GM06990 (cell line): Measurements from ENCODE around the gene TSNAXIP1.
A peak's percentile ranks its signal among the peaks of the same experiment; 100 is the strongest.

Experiments
- DNase-seq: peaks from one replicate; pipeline ENCODE4 v3.0.0-alpha.2; 2011; ENCODE audit not compliant: insufficient read length; ENCODE audit errors: extremely low read depth
- H3K27me3 ChIP-seq: replicated peaks from 2 replicates; pipeline ENCODE4 v1.6.0; 2011; ENCODE audit warnings: low read length; ENCODE audit not compliant: control insufficient read depth, insufficient read depth
- H3K36me3 ChIP-seq: 2 replicates; pipeline ENCODE4 v1.5.1; 2011; ENCODE audit warnings: low read length; ENCODE audit not compliant: control insufficient read depth, insufficient read depth
- H3K4me3 ChIP-seq: replicated peaks from 2 replicates; pipeline ENCODE4 v1.5.1; 2011; ENCODE audit warnings: low read depth, mild to moderate bottlenecking, control low read depth, low read length
- TF ChIP-seq, protein P1 (sequence below): IDR thresholded peaks from 2 replicates; pipeline ENCODE4 v1.5.1; 2011; ENCODE audit warnings: low read length, control low read depth, mild to moderate bottlenecking, inconsistent platforms; ENCODE audit not compliant: insufficient read depth, poor library complexity, severe bottlenecking

The TSNAXIP1 gene

DNA sequence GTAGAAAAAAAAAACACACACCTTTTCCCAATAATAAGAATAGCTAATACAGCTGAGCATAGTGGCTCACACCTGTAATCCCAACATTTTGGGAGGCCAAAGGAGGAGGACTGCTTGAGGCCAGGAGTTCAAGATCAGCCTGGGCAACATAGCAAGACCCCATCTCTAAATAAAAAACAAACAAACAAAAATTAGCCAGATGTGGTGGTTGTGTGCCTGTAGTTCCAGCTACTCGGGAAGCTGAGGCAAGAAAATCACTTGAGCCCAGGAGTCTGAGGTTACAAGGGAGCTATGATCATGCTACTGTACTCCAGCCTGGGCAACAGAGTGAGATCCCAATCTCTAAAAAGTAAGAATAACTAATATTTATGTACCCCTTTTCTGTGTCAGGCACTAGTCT is 44.8 kb upstream of the TSNAXIP1 start:
- peaks cover 16% of the 10 kb centered on the region for H3K36me3 ChIP-seq
- no peak for DNase-seq
- H3K4me3 ChIP-seq = no peak overlapping the region
- TF ChIP-seq, protein P1, sequence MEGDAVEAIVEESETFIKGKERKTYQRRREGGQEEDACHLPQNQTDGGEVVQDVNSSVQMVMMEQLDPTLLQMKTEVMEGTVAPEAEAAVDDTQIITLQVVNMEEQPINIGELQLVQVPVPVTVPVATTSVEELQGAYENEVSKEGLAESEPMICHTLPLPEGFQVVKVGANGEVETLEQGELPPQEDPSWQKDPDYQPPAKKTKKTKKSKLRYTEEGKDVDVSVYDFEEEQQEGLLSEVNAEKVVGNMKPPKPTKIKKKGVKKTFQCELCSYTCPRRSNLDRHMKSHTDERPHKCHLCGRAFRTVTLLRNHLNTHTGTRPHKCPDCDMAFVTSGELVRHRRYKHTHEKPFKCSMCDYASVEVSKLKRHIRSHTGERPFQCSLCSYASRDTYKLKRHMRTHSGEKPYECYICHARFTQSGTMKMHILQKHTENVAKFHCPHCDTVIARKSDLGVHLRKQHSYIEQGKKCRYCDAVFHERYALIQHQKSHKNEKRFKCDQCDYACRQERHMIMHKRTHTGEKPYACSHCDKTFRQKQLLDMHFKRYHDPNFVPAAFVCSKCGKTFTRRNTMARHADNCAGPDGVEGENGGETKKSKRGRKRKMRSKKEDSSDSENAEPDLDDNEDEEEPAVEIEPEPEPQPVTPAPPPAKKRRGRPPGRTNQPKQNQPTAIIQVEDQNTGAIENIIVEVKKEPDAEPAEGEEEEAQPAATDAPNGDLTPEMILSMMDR = no peak
- no peaks in the 10 kb centered on the region for H3K27me3 ChIP-seq

- Histone ChIP-seq H3K4me3 (no peak overlapping the region), H3K36me3 (peaks cover 16% of the 10 kb centered on the region), H3K27me3 (no peaks in the 10 kb centered on the region)
- TF ChIP-seq, protein P1 = no peak
- no peak for DNase-seq
These were observed 44.3 kb upstream of the TSNAXIP1 start for GRCh38 chr16:67762385-67762784.

GRCh38 chr16:67763066-67763465 is 43.6 kb upstream of the TSNAXIP1 start:
- TF ChIP-seq, protein P1 = no peak
- no peak for DNase-seq
- no peaks in the 10 kb centered on the region for H3K27me3 ChIP-seq

GRCh38 chr16:67764158-67764667 is 42.5 kb upstream of the TSNAXIP1 start:
- H3K4me3 ChIP-seq = no peak overlapping the region
- DNase-seq = no peak
- peaks cover 9% of the 10 kb centered on the region for H3K36me3 ChIP-seq
- TF ChIP-seq, protein P1 = no peak
- H3K27me3 ChIP-seq = no peaks in the 10 kb centered on the region

More at GRCh38 chr16:67763066-67763465, 43.6 kb upstream of the TSNAXIP1 start:
- Histone ChIP-seq H3K36me3 (peaks cover 13% of the 10 kb centered on the region), H3K4me3 (no peak overlapping the region)

DNA sequence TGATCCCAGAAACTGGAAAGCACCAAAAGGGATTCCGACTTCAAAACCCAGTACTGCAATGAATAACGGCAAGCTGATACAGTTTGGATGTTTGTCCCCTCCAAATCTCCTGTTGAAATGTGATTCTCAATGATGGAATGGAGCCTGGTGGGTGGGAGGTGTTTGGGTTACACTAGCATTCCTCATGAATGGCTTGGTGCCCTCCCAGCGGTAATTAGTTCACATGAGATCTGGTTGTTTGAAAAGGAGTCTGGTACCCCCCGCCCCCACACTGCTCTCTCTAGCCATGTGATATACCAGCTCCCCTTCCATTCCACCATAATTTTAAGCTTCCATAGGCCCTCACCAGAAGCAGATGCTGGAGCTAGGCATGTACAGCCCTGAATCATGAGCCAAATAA is 40.4 kb upstream of the TSNAXIP1 start:
- Histone ChIP-seq H3K27me3 (no peaks in the 10 kb centered on the region), H3K4me3 (no peak overlapping the region), H3K36me3 (peaks cover 7% of the 10 kb centered on the region)
- TF ChIP-seq, protein P1 = no peak
- DNase-seq = no peak

GRCh38 chr16:67767953-67768352 is 38.7 kb upstream of the TSNAXIP1 start:
- Histone ChIP-seq H3K27me3 (no peaks in the 10 kb centered on the region), H3K36me3 (peaks cover 12% of the 10 kb centered on the region), H3K4me3 (no peak overlapping the region)
- peak; percentile 36 for DNase-seq
- TF ChIP-seq, protein P1 = no peak
